ENCODE results near the gene CC2D1B. TPM values are rescaled to one million over a fixed set of nuclear protein-coding genes. Genes with fewer than 3 reads are reported as not detected.

Gene CC2D1B
- total and polyA plus RNA-seq, 12 donors = 23.8 to 43.0 (median 30.5) TPM

GRCh38 chr1:52365071-52365745, 797 bp downstream of the CC2D1B start:
- no peaks in the 10 kb centered on the region for H3K9me3 ChIP-seq (replicated peaks in 1 of 3)
- 3 to 9% (median 4%) methylated on average over 19 to 22 of the region's 22 CpGs for WGBS, 4 donors
- H3K4me3 ChIP-seq = peak overlapping the region; percentile 71 to 98 (median 92)
- H3K36me3 ChIP-seq (replicated peaks in 1 of 2) = peaks cover 0 to 27% of the 10 kb centered on the region in 2 donors
- TF ChIP-seq, protein P1, sequence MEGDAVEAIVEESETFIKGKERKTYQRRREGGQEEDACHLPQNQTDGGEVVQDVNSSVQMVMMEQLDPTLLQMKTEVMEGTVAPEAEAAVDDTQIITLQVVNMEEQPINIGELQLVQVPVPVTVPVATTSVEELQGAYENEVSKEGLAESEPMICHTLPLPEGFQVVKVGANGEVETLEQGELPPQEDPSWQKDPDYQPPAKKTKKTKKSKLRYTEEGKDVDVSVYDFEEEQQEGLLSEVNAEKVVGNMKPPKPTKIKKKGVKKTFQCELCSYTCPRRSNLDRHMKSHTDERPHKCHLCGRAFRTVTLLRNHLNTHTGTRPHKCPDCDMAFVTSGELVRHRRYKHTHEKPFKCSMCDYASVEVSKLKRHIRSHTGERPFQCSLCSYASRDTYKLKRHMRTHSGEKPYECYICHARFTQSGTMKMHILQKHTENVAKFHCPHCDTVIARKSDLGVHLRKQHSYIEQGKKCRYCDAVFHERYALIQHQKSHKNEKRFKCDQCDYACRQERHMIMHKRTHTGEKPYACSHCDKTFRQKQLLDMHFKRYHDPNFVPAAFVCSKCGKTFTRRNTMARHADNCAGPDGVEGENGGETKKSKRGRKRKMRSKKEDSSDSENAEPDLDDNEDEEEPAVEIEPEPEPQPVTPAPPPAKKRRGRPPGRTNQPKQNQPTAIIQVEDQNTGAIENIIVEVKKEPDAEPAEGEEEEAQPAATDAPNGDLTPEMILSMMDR (IDR thresholded peaks at IDR 0.05) = no peak
- TF ChIP-seq POLR2A (IDR thresholded peaks at IDR 0.05) = peak in 1 of 2 donors; percentile 61
- DNase-seq = peak; percentile 62 to 86 (median 73)
- H3K27ac ChIP-seq = peak overlapping the region; percentile 70 to 99 (median 98)
- H3K4me1 ChIP-seq (replicated peaks in 1 of 2) = peaks cover 15 to 20% of the 10 kb centered on the region in 2 donors
- no peaks in the 10 kb centered on the region for H3K27me3 ChIP-seq
- intact Hi-C loops (cut with DNase I) = no loop called here

- H3K27ac ChIP-seq = peak overlapping the region; percentile 70 to 99 (median 98)
- H3K27me3 ChIP-seq = no peaks in the 10 kb centered on the region
- 75 to 84% (median 79%) methylated on average over 5 of the region's 5 CpGs for WGBS, 4 donors
- H3K36me3 ChIP-seq (replicated peaks in 1 of 2) = peaks cover 0 to 36% of the 10 kb centered on the region in 2 donors
- DNase-seq = no peak
- intact Hi-C loops (cut with DNase I) = no loop called here
- TF ChIP-seq POLR2A (IDR thresholded peaks at IDR 0.05) = no peak
- TF ChIP-seq, protein P1 (IDR thresholded peaks at IDR 0.05) = no peak
- no peaks in the 10 kb centered on the region for H3K9me3 ChIP-seq (replicated peaks in 1 of 3)
- peaks cover 15 to 20% of the 10 kb centered on the region in 2 donors for H3K4me1 ChIP-seq (replicated peaks in 1 of 2)
- peak overlapping the region in 1 of 4 donors; percentile 86 for H3K4me3 ChIP-seq
Measured at GRCh38 chr1:52364235-52364839, 1.7 kb downstream of the CC2D1B start.

- H3K27me3 ChIP-seq = no peaks in the 10 kb centered on the region
- H3K4me1 ChIP-seq (replicated peaks in 1 of 2) = peaks cover 12 to 15% of the 10 kb centered on the region in 2 donors
- H3K27ac ChIP-seq = no peak overlapping the region
- no peak overlapping the region for H3K4me3 ChIP-seq
- DNase-seq = no peak
- WGBS, 4 donors = 71 to 96% (median 90%) methylated on average over 2 to 7 of the region's 7 CpGs
- no peaks in the 10 kb centered on the region for H3K9me3 ChIP-seq (replicated peaks in 1 of 3)
- H3K36me3 ChIP-seq (replicated peaks in 1 of 2) = peaks cover 0 to 74% of the 10 kb centered on the region in 2 donors
- TF ChIP-seq, protein P1 (IDR thresholded peaks at IDR 0.05) = no peak
- no peak for TF ChIP-seq POLR2A (IDR thresholded peaks at IDR 0.05)
- intact Hi-C loops (cut with DNase I) = no loop called here
Measured at GRCh38 chr1:52360595-52360968, 5.4 kb downstream of the CC2D1B start.

DNA sequence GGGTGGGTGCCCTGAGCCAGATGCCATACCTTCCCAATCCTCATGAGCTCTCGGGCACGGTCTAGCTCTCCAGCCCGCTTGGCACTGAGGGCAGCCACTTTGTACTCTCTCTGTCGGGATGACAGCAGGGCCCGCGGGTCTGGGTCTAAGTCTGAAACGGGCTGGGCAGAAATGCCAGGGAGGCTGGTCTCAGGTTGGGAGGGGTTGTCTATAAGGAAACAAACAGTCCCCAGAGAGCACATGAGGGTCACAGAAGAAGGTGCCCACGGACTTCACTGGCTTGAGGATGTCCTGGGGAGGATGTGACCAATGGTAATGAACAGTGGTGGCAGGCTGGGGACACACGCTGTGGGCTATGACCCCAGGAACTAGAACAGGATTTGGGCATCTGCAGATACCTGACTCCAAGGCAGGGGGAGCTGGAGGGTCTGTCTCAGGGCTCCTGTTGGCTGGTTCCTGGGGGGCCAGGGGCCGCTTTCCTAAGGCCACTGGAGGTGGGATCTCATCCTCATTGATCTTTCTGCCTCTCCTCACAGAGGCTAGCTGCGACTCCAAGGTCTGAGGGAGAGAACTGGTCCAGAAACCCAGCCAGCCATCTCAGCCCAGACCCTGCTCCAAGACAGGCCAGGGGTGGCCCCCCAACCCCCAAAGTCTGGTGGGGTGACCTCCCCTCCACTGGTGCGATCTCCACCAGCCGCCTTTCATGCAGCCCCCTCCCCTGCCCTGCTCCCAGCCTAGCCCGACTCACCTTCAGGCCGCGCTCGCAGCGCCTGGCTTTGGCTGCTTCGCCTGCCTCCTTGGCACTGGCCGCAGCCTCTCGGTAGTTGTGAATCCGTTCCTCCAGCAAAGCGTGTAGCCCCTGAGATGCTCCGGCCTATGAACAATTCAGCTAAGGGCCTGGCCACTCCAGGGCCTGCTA, 6.1 kb downstream of the CC2D1B start:
- Histone ChIP-seq H3K4me1 (replicated peaks in 1 of 2) (peaks cover 8 to 10% of the 10 kb centered on the region in 2 donors), H3K27ac (no peak overlapping the region), H3K9me3 (replicated peaks in 1 of 3) (no peaks in the 10 kb centered on the region), H3K4me3 (no peak overlapping the region), H3K27me3 (no peaks in the 10 kb centered on the region), H3K36me3 (replicated peaks in 1 of 2) (peaks cover 0 to 80% of the 10 kb centered on the region in 2 donors)
- intact Hi-C loops (cut with DNase I) = no loop called here
- 92 to 94% (median 93%) methylated on average over 21 to 24 of the region's 24 CpGs for WGBS, 4 donors
- DNase-seq = no peak
- TF ChIP-seq, protein P1 (IDR thresholded peaks at IDR 0.05) = no peak
- TF ChIP-seq POLR2A (IDR thresholded peaks at IDR 0.05) = no peak
